Endodermal cell (in vitro differentiated cells): Measurements from ENCODE around the gene MDC1. TPM values are rescaled to one million over a fixed set of nuclear protein-coding genes. Genes with fewer than 3 reads are reported as not detected.

Experiments used
- DNase-seq: peaks from one replicate; pipeline ENCODE4 v3.0.0-alpha.2; 2017
- H3K27ac ChIP-seq: 2 replicates; pipeline ENCODE4 v1.5.1; 2013; ENCODE audit warnings: mild to moderate bottlenecking, low read depth, low read length, moderate library complexity
- H3K27me3 ChIP-seq: 2 replicates; pipeline ENCODE4 v1.6.1; 2013; ENCODE audit warnings: mild to moderate bottlenecking, low read length, moderate library complexity; ENCODE audit not compliant: insufficient read depth, control insufficient read depth, poor library complexity, severe bottlenecking
- H3K36me3 ChIP-seq: 2 replicates; pipeline ENCODE4 v1.7.0; 2013; ENCODE audit warnings: mild to moderate bottlenecking, low read length, moderate library complexity; ENCODE audit not compliant: control insufficient read depth, insufficient read depth
- H3K4me1 ChIP-seq: one replicate; pipeline ENCODE4 v1.7.0; 2013; ENCODE audit warnings: low read length; ENCODE audit not compliant: control insufficient read depth, insufficient read depth
- H3K4me3 ChIP-seq: 2 replicates; pipeline ENCODE4 v1.5.1; 2013; ENCODE audit warnings: mild to moderate bottlenecking, low read length, moderate library complexity
- H3K9ac ChIP-seq: 2 replicates; pipeline ENCODE4 v1.6.1; 2013; ENCODE audit warnings: mild to moderate bottlenecking, low read length, moderate library complexity; ENCODE audit not compliant: poor library complexity, severe bottlenecking; ENCODE audit errors: extremely low read depth
- H3K9me3 ChIP-seq: 2 replicates; pipeline ENCODE4 v1.6.1; 2013; ENCODE audit warnings: mild to moderate bottlenecking, low read length, moderate library complexity; ENCODE audit not compliant: control insufficient read depth
- H3K27ac Mint-ChIP-seq: 2 replicates; pipeline ENCODE4 v1.8.0; 2020; ENCODE audit warnings: mixed read lengths
- H3K27me3 Mint-ChIP-seq: 2 replicates; pipeline ENCODE4 v1.8.0; 2021; ENCODE audit warnings: mild to moderate bottlenecking, mixed read lengths; ENCODE audit not compliant: insufficient read depth
- H3K36me3 Mint-ChIP-seq: 2 replicates; pipeline ENCODE4 v1.8.0; 2020; ENCODE audit warnings: low read depth, mixed read lengths
- H3K4me1 Mint-ChIP-seq: 2 replicates; pipeline ENCODE4 v1.8.0; 2020; ENCODE audit warnings: mixed read lengths
- H3K4me3 Mint-ChIP-seq: 2 replicates; pipeline ENCODE4 v1.8.0; 2020; ENCODE audit warnings: mild to moderate bottlenecking, moderate library complexity, mixed read lengths
- H3K9me3 Mint-ChIP-seq: 2 replicates; pipeline ENCODE4 v1.8.0; 2020; ENCODE audit warnings: mild to moderate bottlenecking, mixed read lengths
- WGBS, 2 experiments: methylation state at CpG; one replicate each; pipeline versions ENCODE4 v1.1.5 to v1.1.7; 2013; ENCODE audit warnings: missing lambda C conversion rate in 2 of 2, mixed read lengths in 1 of 2; ENCODE audit not compliant: insufficient coverage in 1 of 2, insufficient read length in 1 of 2; 5-methylcytosine and 5-hydroxymethylcytosine counted together
- total RNA-seq, 2 donors: library from RNA; stranded (reverse); fragmentation: NEBNext Ultra II Directional in 1 of 2; extraction: Animal tissue kit (Norgen Biotek cat#: 25700) in 1 of 2; gene quantifications; 2 replicates in 1 of 2; 3 replicates in 1 of 2; pipeline ENCODE4 v1.2.1, GENCODE V29; 2021
- TF ChIP-seq, protein P1 (sequence below): fragments of 200-600 bp; sonication (generic); conservative IDR thresholded peaks from 2 replicates; pipeline ENCODE4 v1.5.0; 2021; ENCODE audit warnings: antibody characterized with exemption, mild to moderate bottlenecking

MDC1 gene
- total RNA-seq, 2 donors from 2014 or later = 79.0 to 95.1 TPM

DNA sequence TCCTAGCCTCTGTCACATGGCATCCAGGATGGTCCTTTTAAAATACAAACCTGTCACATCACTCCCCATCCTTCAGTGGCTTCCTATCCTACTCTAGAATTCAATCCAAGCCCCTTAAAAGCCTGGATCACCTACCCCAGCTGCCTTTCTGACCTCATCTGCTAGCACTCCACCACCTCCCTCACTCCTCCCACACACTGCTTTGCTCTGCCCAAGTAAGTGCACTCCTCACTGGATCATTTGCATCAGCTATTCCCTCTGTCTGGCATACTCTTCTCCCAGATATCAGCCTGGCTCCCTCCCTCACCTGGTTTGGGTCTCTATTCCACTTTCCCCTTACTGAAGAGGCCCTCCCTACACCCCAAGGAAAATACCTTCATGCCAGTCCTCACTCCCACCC lies 59.6 kb downstream of the MDC1 start:
- H3K4me3 Mint-ChIP-seq = no peak overlapping the region

DNA sequence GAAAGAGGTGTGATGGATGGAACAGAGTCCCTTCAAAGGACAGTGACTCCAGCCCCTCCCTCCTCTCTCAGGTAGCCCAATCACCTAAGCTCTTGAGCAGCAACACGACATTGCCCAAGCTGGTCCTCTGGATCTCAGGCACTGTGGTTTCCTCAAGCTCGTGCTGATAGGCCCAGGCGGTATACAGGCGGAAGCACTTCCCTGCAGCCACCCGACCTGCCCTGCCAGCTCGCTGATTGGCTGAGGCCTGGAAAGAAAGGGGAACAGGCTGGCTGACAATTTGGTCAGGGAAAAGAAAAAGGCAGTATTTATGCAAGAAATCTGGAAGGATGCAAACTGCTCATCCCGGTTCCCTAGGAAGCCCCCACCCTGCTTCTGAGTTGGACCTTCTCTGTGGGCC lies 60.6 kb downstream of the MDC1 start:
- peaks cover 73% of the 10 kb centered on the region for H3K36me3 Mint-ChIP-seq

More for the DNA sequence above, 59.6 kb downstream of the MDC1 start:
- TF ChIP-seq, protein P1, sequence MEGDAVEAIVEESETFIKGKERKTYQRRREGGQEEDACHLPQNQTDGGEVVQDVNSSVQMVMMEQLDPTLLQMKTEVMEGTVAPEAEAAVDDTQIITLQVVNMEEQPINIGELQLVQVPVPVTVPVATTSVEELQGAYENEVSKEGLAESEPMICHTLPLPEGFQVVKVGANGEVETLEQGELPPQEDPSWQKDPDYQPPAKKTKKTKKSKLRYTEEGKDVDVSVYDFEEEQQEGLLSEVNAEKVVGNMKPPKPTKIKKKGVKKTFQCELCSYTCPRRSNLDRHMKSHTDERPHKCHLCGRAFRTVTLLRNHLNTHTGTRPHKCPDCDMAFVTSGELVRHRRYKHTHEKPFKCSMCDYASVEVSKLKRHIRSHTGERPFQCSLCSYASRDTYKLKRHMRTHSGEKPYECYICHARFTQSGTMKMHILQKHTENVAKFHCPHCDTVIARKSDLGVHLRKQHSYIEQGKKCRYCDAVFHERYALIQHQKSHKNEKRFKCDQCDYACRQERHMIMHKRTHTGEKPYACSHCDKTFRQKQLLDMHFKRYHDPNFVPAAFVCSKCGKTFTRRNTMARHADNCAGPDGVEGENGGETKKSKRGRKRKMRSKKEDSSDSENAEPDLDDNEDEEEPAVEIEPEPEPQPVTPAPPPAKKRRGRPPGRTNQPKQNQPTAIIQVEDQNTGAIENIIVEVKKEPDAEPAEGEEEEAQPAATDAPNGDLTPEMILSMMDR = no peak
- Mint-ChIP-seq H3K9me3 (no peaks in the 10 kb centered on the region), H3K4me1 (no peaks in the 10 kb centered on the region), H3K27ac (no peak overlapping the region), H3K36me3 (peaks cover 74% of the 10 kb centered on the region), H3K27me3 (no peaks in the 10 kb centered on the region)
- peaks cover 91% of the 10 kb centered on the region for H3K36me3 ChIP-seq
- no peaks in the 10 kb centered on the region for H3K27me3 ChIP-seq
- H3K9me3 ChIP-seq = no peaks in the 10 kb centered on the region
- H3K9ac ChIP-seq = no peak overlapping the region
- H3K4me1 ChIP-seq = no peaks in the 10 kb centered on the region
- no peak overlapping the region for H3K27ac ChIP-seq
- no peak for DNase-seq
- H3K4me3 ChIP-seq = no peak overlapping the region

DNA sequence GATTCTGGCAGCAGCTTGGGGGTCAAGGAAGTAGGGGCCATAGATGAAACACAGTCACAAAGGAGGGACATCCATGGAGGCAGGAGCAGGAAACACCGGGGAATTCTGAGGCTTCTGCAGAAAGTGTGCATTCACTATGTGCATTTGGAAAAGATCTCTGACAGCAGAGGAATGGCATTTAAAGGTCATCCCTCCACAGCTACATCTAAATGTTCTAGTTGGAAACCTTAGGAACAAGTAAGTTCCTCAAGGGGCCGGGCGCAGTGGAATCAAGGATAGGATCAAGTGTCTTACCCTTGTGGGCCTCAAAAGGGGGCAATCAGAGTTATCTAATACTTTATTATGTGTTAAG lies 61.4 kb downstream of the MDC1 start:
- no peak for DNase-seq
- 88 to 95% methylated on average over 1 to 3 of the region's 3 CpGs for WGBS, 2 experiments
- Mint-ChIP-seq H3K27me3 (no peaks in the 10 kb centered on the region), H3K9me3 (no peaks in the 10 kb centered on the region), H3K4me1 (no peaks in the 10 kb centered on the region), H3K36me3 (peaks cover 74% of the 10 kb centered on the region), H3K27ac (no peak overlapping the region), H3K4me3 (no peak overlapping the region)
- H3K27me3 ChIP-seq = no peaks in the 10 kb centered on the region
- H3K4me3 ChIP-seq = no peak overlapping the region
- no peak overlapping the region for H3K9ac ChIP-seq
- H3K27ac ChIP-seq = no peak overlapping the region
- H3K9me3 ChIP-seq = no peaks in the 10 kb centered on the region
- no peaks in the 10 kb centered on the region for H3K4me1 ChIP-seq
- TF ChIP-seq, protein P1 = no peak
- peaks cover 95% of the 10 kb centered on the region for H3K36me3 ChIP-seq

More for the DNA sequence above, 60.6 kb downstream of the MDC1 start:
- no peak overlapping the region for H3K27ac ChIP-seq
- H3K27me3 ChIP-seq = no peaks in the 10 kb centered on the region
- peaks cover 91% of the 10 kb centered on the region for H3K36me3 ChIP-seq
- no peak overlapping the region for H3K4me3 ChIP-seq
- H3K4me1 ChIP-seq = no peaks in the 10 kb centered on the region
- Mint-ChIP-seq H3K4me3 (no peak overlapping the region), H3K4me1 (no peaks in the 10 kb centered on the region), H3K27ac (no peak overlapping the region), H3K9me3 (no peaks in the 10 kb centered on the region), H3K27me3 (no peaks in the 10 kb centered on the region)
- H3K9ac ChIP-seq = no peak overlapping the region
- WGBS, 2 experiments = 93% methylated on average over 5 to 7 of the region's 7 CpGs
- DNase-seq = no peak
- TF ChIP-seq, protein P1 = no peak
- H3K9me3 ChIP-seq = no peaks in the 10 kb centered on the region
